RPMI7951 (cell line): ENCODE measurements around the gene ASIC3. TPM values are rescaled to one million over a fixed set of nuclear protein-coding genes. Genes with fewer than 3 reads are reported as not detected.
A peak's percentile ranks its signal among the peaks of the same experiment; 100 is the strongest.

ENCODE experiments used
- DNase-seq: peaks from one replicate; pipeline ENCODE4 v3.0.0-alpha.2; 2012; ENCODE audit warnings: low read depth
- total RNA-seq: library from RNA; depleted of rRNA; stranded (reverse); fragments of >200 nt; shearing (Covaris generic); gene quantifications from 2 replicates; pipeline ENCODE4 v1.2.3, GENCODE V29; 2014

Gene ASIC3
- total RNA-seq, 1 experiment from 2014 or later: 1.3 TPM

GRCh38 chr7:151056666-151057505, 8.6 kb downstream of the ASIC3 start:
- no peak for DNase-seq

DNA sequence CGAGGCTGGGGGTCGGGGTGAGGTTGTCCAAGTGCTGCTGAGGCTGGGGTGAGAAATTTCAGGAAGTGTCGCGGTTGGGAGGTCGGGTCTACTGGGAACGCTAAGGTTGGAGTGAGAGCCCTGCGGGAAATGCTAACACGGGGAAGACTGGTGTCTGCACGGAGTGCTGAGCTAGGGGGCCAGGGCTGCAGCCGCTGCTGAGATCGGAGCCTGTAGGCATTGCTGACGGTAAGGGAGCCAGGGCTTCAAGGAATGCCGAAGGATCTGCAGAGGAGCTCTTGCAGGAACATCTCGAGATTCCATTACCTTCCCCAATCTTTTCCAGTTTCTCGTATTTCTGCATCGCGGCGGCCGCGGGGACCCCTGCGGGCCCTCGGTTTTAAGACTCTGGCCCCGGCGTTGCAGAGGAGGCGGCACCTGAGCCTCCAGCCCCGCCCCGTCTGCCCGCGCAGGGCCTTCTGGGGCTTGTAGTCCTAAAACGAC, 9.2 kb downstream of the ASIC3 start, which contains the start of gene CDK5:
CDK5 (minus strand) TSS at position 392 of the 483 bp plus-strand sequence; CDS start at position 343, 49 bp downstream.
- DNase-seq: no peak

GRCh38 chr7:151057989-151058780, 9.9 kb downstream of the ASIC3 start:
- peak; percentile 100 for DNase-seq

DNA sequence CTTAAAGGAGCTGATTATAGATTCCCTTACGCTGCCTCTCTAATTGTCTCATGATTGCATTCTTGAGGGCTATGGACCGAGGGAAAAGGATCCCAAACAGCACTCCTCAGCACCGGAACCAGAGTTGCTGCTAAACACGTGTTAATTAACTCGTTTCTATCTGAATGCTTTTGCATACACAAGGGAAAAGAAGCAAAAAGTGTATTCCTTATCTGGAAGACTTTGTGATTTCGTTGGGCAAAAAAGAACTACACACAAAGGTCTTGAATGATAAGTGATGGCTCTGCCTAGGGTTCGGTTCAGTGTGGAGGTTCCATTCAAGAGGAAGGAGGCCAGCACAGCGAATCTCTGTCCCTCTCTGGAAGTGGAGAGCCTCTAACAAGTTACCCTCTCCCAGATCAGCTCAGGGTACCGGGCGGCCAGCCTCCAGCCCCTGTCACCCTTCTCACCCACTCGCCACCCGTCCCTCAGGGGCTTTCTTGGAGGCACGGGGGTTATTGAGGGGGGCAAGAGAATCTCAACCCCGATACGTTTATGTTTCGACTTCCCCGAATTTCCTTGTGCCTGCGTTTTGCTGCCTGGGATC, 10.5 kb downstream of the ASIC3 start:
- DNase-seq: no peak

GRCh38 chr7:151059367-151060112, 11.2 kb downstream of the ASIC3 start, which contains the start of gene SLC4A2:
TSS of gene SLC4A2 (plus strand) at chr7:151059589. CDS start at chr7:151061988, 2,399 bp downstream.
- peak; percentile 78 for DNase-seq

GRCh38 chr7:151060113-151060415, 11.7 kb downstream of the ASIC3 start:
- no peak for DNase-seq

DNA sequence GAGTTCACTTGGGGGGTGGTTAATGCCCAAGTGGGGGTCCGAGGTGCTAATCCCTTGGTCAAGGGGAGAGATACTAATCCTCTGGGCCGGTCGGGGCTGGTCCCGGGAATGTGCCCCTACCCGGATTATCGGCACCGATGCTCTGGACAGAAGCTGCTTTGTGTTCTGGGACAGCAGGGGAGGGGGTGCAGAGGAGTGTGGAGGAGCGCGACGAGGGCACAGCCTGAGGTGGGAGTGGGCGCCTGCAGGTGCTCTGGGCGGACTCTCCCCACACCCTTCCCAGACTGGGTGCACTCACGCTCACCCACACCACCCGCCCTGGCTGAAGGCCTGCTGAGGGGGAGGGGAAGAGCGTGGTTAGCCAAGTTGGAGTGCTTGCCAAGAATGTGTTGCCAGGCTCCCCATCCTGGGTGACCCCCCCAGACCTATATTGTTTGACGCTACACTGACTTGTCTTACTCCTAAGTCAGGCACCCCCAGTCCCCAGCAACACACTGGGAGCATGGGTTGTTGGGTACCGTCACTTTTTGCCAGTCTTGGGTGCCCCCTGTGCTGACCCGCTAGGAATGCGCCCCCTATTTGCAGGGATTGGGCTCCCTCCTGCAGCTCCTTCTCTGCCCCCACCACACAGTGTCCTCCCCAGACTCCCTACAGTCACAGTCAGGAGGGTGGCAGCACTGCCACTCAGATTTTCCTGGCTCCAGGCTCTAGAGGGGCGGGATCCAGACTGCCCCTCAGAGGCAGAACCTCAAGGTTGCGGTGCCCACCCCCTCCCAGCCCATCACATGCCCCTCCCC, 12.3 kb downstream of the ASIC3 start:
- DNase-seq: peak; percentile 64

DNA sequence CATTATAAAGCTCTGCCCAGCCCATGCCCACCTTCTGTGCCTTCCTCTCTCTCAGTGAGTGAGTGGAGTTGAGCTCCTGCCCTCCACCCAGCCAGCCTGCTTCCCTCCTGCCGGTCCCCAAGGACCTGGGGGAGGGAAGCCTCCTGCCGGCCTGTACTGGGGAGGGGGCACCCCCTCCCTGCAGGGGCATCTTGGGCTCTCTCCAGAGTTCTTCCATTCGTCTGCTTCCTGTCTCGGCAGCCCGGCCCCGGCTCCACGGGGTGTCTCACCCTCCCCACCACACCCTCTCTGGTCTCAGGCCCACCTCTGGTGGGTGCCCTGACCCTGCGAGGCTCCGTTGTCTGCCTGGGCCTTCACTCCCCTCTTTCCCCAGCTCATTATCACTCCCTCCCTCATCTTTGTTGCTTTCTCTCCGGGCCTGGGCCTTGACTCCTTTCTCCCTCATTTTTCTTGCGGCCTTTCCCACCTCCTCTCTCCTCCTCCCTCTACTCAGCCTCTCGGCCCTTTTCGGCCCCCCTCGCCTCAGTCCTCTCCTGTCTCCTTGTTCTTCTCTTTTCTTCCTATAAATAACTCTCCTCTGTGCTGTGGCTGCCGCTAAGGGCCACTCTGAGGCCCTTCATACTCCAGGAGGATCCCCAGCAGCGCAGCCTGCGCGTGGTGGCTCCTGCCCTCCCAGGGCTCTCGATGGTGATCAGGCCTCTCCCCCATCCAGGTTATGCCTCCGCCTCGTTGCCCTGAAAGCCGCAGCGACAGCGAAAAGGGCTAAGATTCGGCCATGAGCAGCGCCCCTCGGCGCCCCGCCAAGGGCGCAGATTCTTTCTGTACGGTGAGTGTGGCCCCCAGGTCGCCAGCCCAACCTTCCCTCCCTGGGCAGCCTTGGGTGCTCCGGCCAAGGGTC, 13.1 kb downstream of the ASIC3 start:
- DNase-seq: no peak

GRCh38 chr7:151062111-151062398, 13.7 kb downstream of the ASIC3 start:
- no peak for DNase-seq

DNA sequence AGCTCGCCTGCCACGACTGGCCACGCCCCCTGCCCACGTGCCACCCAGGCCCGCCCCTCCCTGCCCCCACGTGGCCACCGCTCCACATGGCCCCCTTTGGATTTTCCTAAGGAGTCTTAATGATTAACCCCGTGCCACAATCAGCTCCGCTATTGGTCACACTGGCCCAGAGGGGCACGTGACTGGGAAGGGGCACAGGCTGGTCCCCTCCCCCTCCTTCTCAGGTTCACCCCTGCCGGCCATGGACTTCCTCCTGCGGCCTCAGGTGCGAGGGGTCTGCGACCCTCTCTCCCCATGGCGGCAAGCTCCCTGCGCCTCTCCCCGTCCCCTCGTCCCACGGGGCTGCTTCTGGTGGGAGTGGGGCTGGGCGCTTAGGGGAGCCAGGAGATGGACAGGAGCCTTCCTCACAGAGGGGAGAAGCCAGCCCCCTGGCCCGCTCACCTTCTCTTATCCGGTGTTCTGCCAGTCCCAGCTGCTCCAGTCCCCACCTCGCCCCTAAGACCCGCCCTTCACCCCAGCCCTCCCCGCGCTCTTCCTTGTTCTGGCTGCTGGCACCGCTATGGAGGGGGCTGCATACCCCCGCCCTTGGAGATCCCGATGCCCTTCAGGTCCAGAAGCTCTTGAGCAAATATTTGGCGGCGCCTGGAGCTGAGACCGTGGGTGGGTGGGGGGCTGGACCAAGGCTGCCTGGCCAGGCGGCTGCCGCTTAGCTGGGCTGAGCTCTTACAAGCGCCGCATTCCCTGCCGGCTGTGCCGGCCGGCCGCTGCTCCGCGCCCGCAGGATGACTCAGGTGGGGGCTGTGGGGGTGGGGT, 14.3 kb downstream of the ASIC3 start:
- peak; percentile 58 for DNase-seq

- DNase-seq: peak; percentile 55
These were observed 14.9 kb downstream of the ASIC3 start for GRCh38 chr7:151063212-151063561.

GRCh38 chr7:151064454-151064853, 16.1 kb downstream of the ASIC3 start:
- no peak for DNase-seq

DNA sequence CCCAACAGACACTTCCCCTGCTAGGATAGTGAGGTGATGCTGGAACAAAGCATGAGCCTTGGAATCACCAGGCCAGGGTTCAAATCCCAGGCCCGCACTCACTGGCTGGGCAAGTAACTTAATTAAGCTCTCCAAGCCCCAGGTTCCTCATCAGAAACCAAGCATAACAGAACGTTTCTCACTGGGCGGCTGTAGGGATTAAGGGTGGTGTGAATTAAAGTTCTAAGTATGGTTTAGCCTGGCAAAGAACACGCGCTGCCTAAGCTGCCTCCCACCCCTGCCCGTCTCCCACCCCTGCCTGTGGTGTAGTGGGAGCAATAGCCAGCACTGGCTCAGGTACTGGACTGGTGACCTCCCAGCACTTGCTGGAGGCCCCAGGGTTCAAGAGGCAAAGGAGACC, 16.7 kb downstream of the ASIC3 start:
- no peak for DNase-seq

DNA sequence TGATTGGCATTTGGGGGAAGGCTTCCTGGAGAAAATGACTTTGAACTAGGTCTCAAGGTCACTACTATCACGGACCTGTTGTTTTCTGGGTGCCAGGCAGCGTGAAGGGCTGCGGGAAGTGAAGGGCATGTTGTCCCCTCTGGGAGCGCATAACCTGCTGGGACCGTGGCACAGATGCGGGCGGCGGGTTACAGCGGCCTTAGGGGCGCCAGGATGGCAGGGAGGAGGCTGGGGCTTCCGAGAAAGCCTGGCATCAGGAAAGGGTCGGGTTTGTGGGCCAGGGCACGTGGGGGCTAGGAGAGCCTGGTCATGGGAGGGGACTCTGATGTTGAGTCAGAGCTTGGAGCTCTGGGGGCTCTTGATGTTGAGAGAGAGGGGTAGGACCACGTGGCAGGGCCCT, 17.2 kb downstream of the ASIC3 start:
- no peak for DNase-seq

GRCh38 chr7:151066273-151066974, 18.1 kb downstream of the ASIC3 start:
- no peak for DNase-seq

DNA sequence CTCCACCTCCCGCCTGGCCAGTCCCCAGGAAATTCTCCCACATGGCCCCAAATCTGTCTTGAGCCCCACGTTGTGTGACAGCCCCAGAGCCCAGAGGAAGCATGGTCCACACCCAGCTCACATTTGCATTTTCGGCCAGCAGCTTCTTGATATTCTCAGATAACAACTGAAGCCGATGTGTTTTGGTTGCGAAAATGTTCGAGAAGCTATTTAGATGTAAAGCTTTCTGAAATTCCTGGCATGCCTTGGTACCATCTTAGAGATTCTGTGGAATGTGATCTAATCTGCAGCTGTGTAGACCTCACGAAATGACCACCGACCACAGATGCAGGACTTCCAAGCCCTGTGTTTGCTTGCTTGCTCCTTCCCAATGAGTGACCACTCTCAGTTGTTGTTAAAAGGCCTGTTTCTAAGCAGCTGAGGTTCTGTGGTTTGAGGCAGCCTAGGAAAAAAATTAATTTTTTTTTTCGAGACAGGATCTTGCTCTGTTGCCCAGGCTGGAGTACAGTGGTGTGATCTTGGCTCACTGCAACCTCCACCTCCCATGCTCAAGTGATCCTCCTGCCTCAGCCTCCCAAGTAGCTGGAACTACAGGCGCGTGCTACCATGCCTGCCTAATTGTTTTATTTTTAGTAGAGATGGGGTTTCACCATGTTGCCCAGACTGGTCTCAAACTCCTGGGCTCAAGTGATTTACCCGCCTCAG, 19.9 kb downstream of the ASIC3 start:
- no peak for DNase-seq

- no peak for DNase-seq
These were observed 21.7 kb downstream of the ASIC3 start for GRCh38 chr7:151069841-151070573.
